ENCODE measurements around the gene LPGAT1.

DNA sequence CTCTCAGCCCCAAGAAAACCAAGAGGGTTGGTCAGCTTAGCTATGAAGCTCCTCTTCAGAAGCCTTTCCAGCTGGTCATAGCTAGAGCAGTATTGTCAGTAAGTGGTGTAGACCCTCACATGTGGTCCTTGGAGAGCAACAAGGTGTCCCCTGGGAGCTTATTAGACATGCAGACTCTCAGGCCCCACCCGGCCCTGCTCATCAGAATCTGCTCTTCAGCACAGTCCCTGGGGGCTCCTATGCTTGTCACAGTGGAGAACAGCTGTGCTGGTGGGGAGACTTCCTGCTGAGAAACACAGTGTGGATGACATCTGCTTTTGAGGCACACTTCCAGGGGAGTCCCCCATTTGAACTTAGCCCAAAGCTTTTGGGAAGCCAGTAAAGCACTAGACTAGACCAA, 133.2 kb downstream of the LPGAT1 start:
- TF ChIP-seq, protein P1, sequence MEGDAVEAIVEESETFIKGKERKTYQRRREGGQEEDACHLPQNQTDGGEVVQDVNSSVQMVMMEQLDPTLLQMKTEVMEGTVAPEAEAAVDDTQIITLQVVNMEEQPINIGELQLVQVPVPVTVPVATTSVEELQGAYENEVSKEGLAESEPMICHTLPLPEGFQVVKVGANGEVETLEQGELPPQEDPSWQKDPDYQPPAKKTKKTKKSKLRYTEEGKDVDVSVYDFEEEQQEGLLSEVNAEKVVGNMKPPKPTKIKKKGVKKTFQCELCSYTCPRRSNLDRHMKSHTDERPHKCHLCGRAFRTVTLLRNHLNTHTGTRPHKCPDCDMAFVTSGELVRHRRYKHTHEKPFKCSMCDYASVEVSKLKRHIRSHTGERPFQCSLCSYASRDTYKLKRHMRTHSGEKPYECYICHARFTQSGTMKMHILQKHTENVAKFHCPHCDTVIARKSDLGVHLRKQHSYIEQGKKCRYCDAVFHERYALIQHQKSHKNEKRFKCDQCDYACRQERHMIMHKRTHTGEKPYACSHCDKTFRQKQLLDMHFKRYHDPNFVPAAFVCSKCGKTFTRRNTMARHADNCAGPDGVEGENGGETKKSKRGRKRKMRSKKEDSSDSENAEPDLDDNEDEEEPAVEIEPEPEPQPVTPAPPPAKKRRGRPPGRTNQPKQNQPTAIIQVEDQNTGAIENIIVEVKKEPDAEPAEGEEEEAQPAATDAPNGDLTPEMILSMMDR (IDR thresholded peaks at IDR 0.05) = no peak
- TF ChIP-seq POLR2A (IDR thresholded peaks at IDR 0.05) = no peak
